IMR-90 (cell line): Measurements from ENCODE around the gene S100A8. TPM values are rescaled to one million over a fixed set of nuclear protein-coding genes. Genes with fewer than 3 reads are reported as not detected.

ENCODE experiments used
- ATAC-seq: fragments of 200-7000 bp; cut with Tn5 transposase; 2 replicates; pipeline ENCODE4 v1.9.1; 2020; ENCODE audit warnings: low read depth, mild to moderate bottlenecking, moderate library complexity
- BruUV-seq: library from RNA; stranded (reverse); fragments of 400-500 nt; replicated peaks from 2 replicates; lab custom pipeline; 2021; lab: Mats Ljungman, UMichigan
- CTCF ChIA-PET: fragments of 300-600 bp; formaldehyde crosslinking; extraction: SDS; loops from one replicate; lab custom pipeline; 2021; ENCODE audit warnings: antibody characterized with exemption; lab: Yijun Ruan, JAX
- POLR2A ChIA-PET: fragments of 300-600 bp; sonication (Branson Sonifier 250); formaldehyde crosslinking; loops from one replicate; lab custom pipeline; 2022; ENCODE audit warnings: antibody characterized with exemption; ENCODE audit not compliant: unreplicated experiment; lab: Charles Lee
- DNase-seq: peaks from one replicate; pipeline ENCODE4 v3.0.0; 2013
- H2AFZ ChIP-seq: replicated peaks from 2 replicates; pipeline ENCODE3; 2013; ENCODE audit warnings: low read length, mild to moderate bottlenecking; ENCODE audit not compliant: poor library complexity
- H2AK5ac ChIP-seq: 2 replicates; pipeline ENCODE4 v1.6.1; 2013; ENCODE audit warnings: low read depth, low read length, inconsistent platforms
- H2AK9ac ChIP-seq: replicated peaks from 2 replicates; pipeline ENCODE3; 2013; ENCODE audit warnings: mild to moderate bottlenecking, low read depth, low read length, moderate library complexity; ENCODE audit not compliant: poor library complexity
- H2BK120ac ChIP-seq: 2 replicates; pipeline ENCODE4 v1.6.1; 2013; ENCODE audit warnings: low read depth, low read length, inconsistent platforms
- H2BK15ac ChIP-seq: 3 replicates; pipeline ENCODE4 v1.6.1; 2013; ENCODE audit warnings: low read depth, low read length, inconsistent platforms
- H2BK20ac ChIP-seq: 2 replicates; pipeline ENCODE4 v1.6.1; 2013; ENCODE audit warnings: low read depth, mild to moderate bottlenecking, inconsistent platforms, low read length, moderate library complexity
- H2BK5ac ChIP-seq: 2 replicates; pipeline ENCODE4 v1.6.1; 2013; ENCODE audit warnings: mild to moderate bottlenecking, low read depth, low read length, inconsistent platforms; ENCODE audit not compliant: poor library complexity, severe bottlenecking
- H3K14ac ChIP-seq: replicated peaks from 2 replicates; pipeline ENCODE4 v1.6.1; 2013; ENCODE audit warnings: low read depth, low read length, inconsistent platforms
- H3K18ac ChIP-seq: 2 replicates; pipeline ENCODE4 v1.6.1; 2013; ENCODE audit warnings: low read depth, low read length, control low read depth
- H3K23ac ChIP-seq: 2 replicates; pipeline ENCODE4 v1.6.1; 2013; ENCODE audit warnings: low read depth, low read length, inconsistent platforms
- H3K27ac ChIP-seq: 2 replicates; pipeline ENCODE4 v1.5.1; 2013; ENCODE audit warnings: mild to moderate bottlenecking, control low read depth, low read length; ENCODE audit not compliant: insufficient read depth
- H3K27me3 ChIP-seq: 2 replicates; pipeline ENCODE4 v1.6.1; 2013; ENCODE audit warnings: low read length; ENCODE audit not compliant: control insufficient read depth, insufficient read depth
- H3K36me3 ChIP-seq: 2 replicates; pipeline ENCODE4 v1.6.1; 2013; ENCODE audit warnings: low read length, mixed read lengths; ENCODE audit not compliant: control insufficient read depth, insufficient read depth
- H3K4ac ChIP-seq: 2 replicates; pipeline ENCODE4 v1.6.1; 2013; ENCODE audit warnings: low read depth, low read length, inconsistent platforms
- H3K4me1 ChIP-seq: 2 replicates; pipeline ENCODE4 v1.6.1; 2013; ENCODE audit warnings: low read length, mixed read lengths; ENCODE audit not compliant: control insufficient read depth, insufficient read depth
- H3K4me2 ChIP-seq: 2 replicates; pipeline ENCODE4 v1.6.1; 2013; ENCODE audit warnings: low read depth, mild to moderate bottlenecking, control low read depth, low read length, moderate library complexity
- H3K4me3 ChIP-seq: 2 replicates; pipeline ENCODE4 v1.5.1; 2013; ENCODE audit warnings: low read depth, mild to moderate bottlenecking, control low read depth, low read length, moderate library complexity; ENCODE audit not compliant: insufficient read depth
- H3K56ac ChIP-seq: 2 replicates; pipeline ENCODE4 v1.6.1; 2013; ENCODE audit warnings: low read length, inconsistent platforms; ENCODE audit not compliant: insufficient read depth; ENCODE audit errors: extremely low read depth
- H3K79me1 ChIP-seq, 2 experiments: 2 replicates each; pipeline ENCODE4 v1.6.1; 2013; ENCODE audit warnings: low read length in 2 of 2, inconsistent platforms in 1 of 2, low read depth in 1 of 2
- H3K9ac ChIP-seq: 2 replicates; pipeline ENCODE4 v1.6.1; 2013; ENCODE audit warnings: low read depth, low read length, control low read depth
- H3K9me1 ChIP-seq: 2 replicates; pipeline ENCODE4 v1.6.1; 2013; ENCODE audit warnings: low read length, inconsistent platforms; ENCODE audit not compliant: insufficient read depth
- H3K9me3 ChIP-seq: 2 replicates; pipeline ENCODE4 v1.6.1; 2013; ENCODE audit warnings: low read length; ENCODE audit not compliant: control insufficient read depth, insufficient read depth
- H4K20me1 ChIP-seq: 2 replicates; pipeline ENCODE4 v1.6.1; 2013; ENCODE audit warnings: low read length, inconsistent platforms; ENCODE audit not compliant: insufficient read depth
- H4K5ac ChIP-seq: 2 replicates; pipeline ENCODE4 v1.6.1; 2013; ENCODE audit warnings: mild to moderate bottlenecking, low read depth, low read length, control low read depth
- H4K8ac ChIP-seq, 2 experiments: 2 replicates each; pipeline ENCODE4 v1.6.1; 2013; ENCODE audit warnings: low read depth in 2 of 2, low read length in 2 of 2, control low read depth in 1 of 2, inconsistent platforms in 1 of 2
- H4K91ac ChIP-seq: 2 replicates; pipeline ENCODE4 v1.6.1; 2013; ENCODE audit warnings: low read depth, low read length, inconsistent platforms; ENCODE audit not compliant: insufficient read depth
- BHLHE40 ChIP-seq: fragments of 150-350 bp; IDR thresholded peaks from 2 replicates; pipeline ENCODE4 v1.6.1; 2016; ENCODE audit warnings: mild to moderate bottlenecking, low read depth, low read length
- CEBPB ChIP-seq: IDR thresholded peaks from 2 replicates; pipeline ENCODE4 v1.6.1; 2012; ENCODE audit warnings: low read depth, low read length, improper control_type of control experiment
- CHD1 ChIP-seq: IDR thresholded peaks from 2 replicates; pipeline ENCODE4 v1.6.1; 2012; ENCODE audit warnings: low read depth, low read length, improper control_type of control experiment
- FOS ChIP-seq: fragments of 150-350 bp; IDR thresholded peaks from 2 replicates; pipeline ENCODE4 v1.6.1; 2016; ENCODE audit warnings: low read depth, low read length
- MAFK ChIP-seq: IDR thresholded peaks from 2 replicates; pipeline ENCODE4 v1.6.1; 2012; ENCODE audit warnings: low read depth, low read length, improper control_type of control experiment
- MAZ ChIP-seq: IDR thresholded peaks from 2 replicates; pipeline ENCODE4 v1.6.1; 2012; ENCODE audit warnings: low read depth, mild to moderate bottlenecking, low read length, improper control_type of control experiment, moderate library complexity, borderline replicate concordance
- MXI1 ChIP-seq: IDR thresholded peaks from 2 replicates; pipeline ENCODE4 v1.6.1; 2012; ENCODE audit warnings: low read depth, mild to moderate bottlenecking, low read length, moderate library complexity, borderline replicate concordance
- NFE2L2 ChIP-seq: fragments of 150-350 bp; IDR thresholded peaks from 2 replicates; pipeline ENCODE4 v1.6.1; 2016; ENCODE audit warnings: low read depth, mild to moderate bottlenecking, low read length
- POLR2A ChIP-seq: IDR thresholded peaks from 2 replicates; pipeline ENCODE4 v1.6.1; 2012; ENCODE audit warnings: mild to moderate bottlenecking, low read depth, low read length
- RAD21 ChIP-seq: IDR thresholded peaks from 2 replicates; pipeline ENCODE4 v1.6.1; 2012; ENCODE audit warnings: low read length, improper control_type of control experiment
- RCOR1 ChIP-seq: IDR thresholded peaks from 2 replicates; pipeline ENCODE4 v1.6.1; 2012; ENCODE audit warnings: mild to moderate bottlenecking, low read length, improper control_type of control experiment; ENCODE audit not compliant: insufficient replicate concordance
- RFX5 ChIP-seq: IDR thresholded peaks from 2 replicates; pipeline ENCODE4 v1.8.0; 2012; ENCODE audit warnings: low read depth, mild to moderate bottlenecking, low read length, moderate library complexity
- SMC3 ChIP-seq: fragments of 150-350 bp; IDR thresholded peaks from 2 replicates; pipeline ENCODE4 v1.6.1; 2016; ENCODE audit warnings: low read depth, mild to moderate bottlenecking, antibody characterized with exemption, low read length, moderate library complexity
- USF2 ChIP-seq: fragments of 150-350 bp; IDR thresholded peaks from 2 replicates; pipeline ENCODE4 v1.6.1; 2017; ENCODE audit warnings: mild to moderate bottlenecking, antibody characterized with exemption, low read length, low read depth
- WGBS, 2 experiments: methylation state at CpG; one replicate each; pipeline versions ENCODE4 v1.1.5 to v1.1.7; 2013; ENCODE audit warnings: missing lambda C conversion rate in 2 of 2; ENCODE audit not compliant: insufficient read length in 1 of 2; ENCODE audit errors: extremely low coverage in 2 of 2; 5-methylcytosine and 5-hydroxymethylcytosine counted together
- dilution Hi-C: fragments of 300-500 bp; cut with HindIII; formaldehyde crosslinking; loops from one replicate; pipeline ENCODE4 v1.14.3; 2018; ENCODE audit warnings: low sequenced_read_pairs; ENCODE audit not compliant: unreplicated experiment
- in situ Hi-C: fragments of 300-500 bp; cut with MboI; formaldehyde crosslinking; loops from 3 replicates; pipeline ENCODE4 v1.14.3; 2019; ENCODE audit warnings: low sequenced_read_pairs, inconsistent platforms, mixed read lengths
- intact Hi-C: fragments of 100-400 bp; cut with micrococcal nuclease; formaldehyde crosslinking; loops from 2 replicates; pipeline ENCODE4 v1.10.0; 2022
- polyA plus RNA-seq, 3 experiments: library from polyadenylated mRNA; depleted of rRNA; stranded (reverse); fragments of >200 nt; gene quantifications; 2 replicates each; pipeline ENCODE4 v1.2.3, GENCODE V29; 2012; ENCODE audit warnings: low replicate concordance in 1 of 3
- total RNA-seq: library from RNA; depleted of rRNA; stranded (reverse); fragments of >200 nt; gene quantifications from 2 replicates; pipeline ENCODE4 v1.2.3, GENCODE V29; 2012
- TF ChIP-seq, protein P1 (sequence below): fragments of 150-350 bp; IDR thresholded peaks from 2 replicates; pipeline ENCODE4 v1.6.1; 2016; ENCODE audit warnings: low read depth, mild to moderate bottlenecking, low read length, moderate library complexity, borderline replicate concordance
- TF ChIP-seq, protein P2 (sequence below): conservative IDR thresholded peaks from 2 replicates; pipeline ENCODE4 v1.5.1; 2012; ENCODE audit warnings: mild to moderate bottlenecking, low read depth, low read length, improper control_type of control experiment

Gene S100A8
- total and polyA plus RNA-seq, 2 of the 4 experiments (the other 2 are of a cell fraction), result not detected

GRCh38 chr1:153350321-153350957 is 40.4 kb downstream of the S100A8 start:
- no peak overlapping the region for H3K4ac ChIP-seq
- H3K27ac ChIP-seq, result no peak overlapping the region
- no peaks in the 10 kb centered on the region for H3K79me1 ChIP-seq
- H3K56ac ChIP-seq, result no peak overlapping the region; the same call in 1 of the 2 replicates
- H3K9ac ChIP-seq, result no peak overlapping the region
- H3K18ac ChIP-seq, result no peak overlapping the region
- ATAC-seq (no peak), DNase-seq (no peak)
- no peak overlapping the region for H4K91ac ChIP-seq
- H3K4me2 ChIP-seq, result no peak overlapping the region
- no peak overlapping the region for H3K4me3 ChIP-seq
- no peaks in the 10 kb centered on the region for H3K36me3 ChIP-seq
- in situ Hi-C loops (no loop called here), intact Hi-C loops (no loop called here), dilution Hi-C loops (no loop called here)
- H4K8ac ChIP-seq, result no peak overlapping the region
- H3K23ac ChIP-seq, result no peak overlapping the region
- H2BK5ac ChIP-seq, result no peak overlapping the region
- H3K9me1 ChIP-seq, result no peaks in the 10 kb centered on the region
- TF ChIP-seq, protein P1, sequence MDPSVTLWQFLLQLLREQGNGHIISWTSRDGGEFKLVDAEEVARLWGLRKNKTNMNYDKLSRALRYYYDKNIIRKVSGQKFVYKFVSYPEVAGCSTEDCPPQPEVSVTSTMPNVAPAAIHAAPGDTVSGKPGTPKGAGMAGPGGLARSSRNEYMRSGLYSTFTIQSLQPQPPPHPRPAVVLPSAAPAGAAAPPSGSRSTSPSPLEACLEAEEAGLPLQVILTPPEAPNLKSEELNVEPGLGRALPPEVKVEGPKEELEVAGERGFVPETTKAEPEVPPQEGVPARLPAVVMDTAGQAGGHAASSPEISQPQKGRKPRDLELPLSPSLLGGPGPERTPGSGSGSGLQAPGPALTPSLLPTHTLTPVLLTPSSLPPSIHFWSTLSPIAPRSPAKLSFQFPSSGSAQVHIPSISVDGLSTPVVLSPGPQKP, result no peak
- TF ChIP-seq BHLHE40, result no peak
- no peak for TF ChIP-seq NFE2L2
- no peak for TF ChIP-seq SMC3
- no peak for TF ChIP-seq FOS
- TF ChIP-seq RCOR1, result no peak
- no peak for TF ChIP-seq POLR2A
- TF ChIP-seq CEBPB, result no peak
- no peak for TF ChIP-seq RFX5
- TF ChIP-seq MAZ, result no peak
- no peak for TF ChIP-seq USF2
- no peak for TF ChIP-seq RAD21
- no peak for TF ChIP-seq CHD1
- TF ChIP-seq MAFK, result no peak
- no peak for TF ChIP-seq MXI1
- TF ChIP-seq, protein P2, sequence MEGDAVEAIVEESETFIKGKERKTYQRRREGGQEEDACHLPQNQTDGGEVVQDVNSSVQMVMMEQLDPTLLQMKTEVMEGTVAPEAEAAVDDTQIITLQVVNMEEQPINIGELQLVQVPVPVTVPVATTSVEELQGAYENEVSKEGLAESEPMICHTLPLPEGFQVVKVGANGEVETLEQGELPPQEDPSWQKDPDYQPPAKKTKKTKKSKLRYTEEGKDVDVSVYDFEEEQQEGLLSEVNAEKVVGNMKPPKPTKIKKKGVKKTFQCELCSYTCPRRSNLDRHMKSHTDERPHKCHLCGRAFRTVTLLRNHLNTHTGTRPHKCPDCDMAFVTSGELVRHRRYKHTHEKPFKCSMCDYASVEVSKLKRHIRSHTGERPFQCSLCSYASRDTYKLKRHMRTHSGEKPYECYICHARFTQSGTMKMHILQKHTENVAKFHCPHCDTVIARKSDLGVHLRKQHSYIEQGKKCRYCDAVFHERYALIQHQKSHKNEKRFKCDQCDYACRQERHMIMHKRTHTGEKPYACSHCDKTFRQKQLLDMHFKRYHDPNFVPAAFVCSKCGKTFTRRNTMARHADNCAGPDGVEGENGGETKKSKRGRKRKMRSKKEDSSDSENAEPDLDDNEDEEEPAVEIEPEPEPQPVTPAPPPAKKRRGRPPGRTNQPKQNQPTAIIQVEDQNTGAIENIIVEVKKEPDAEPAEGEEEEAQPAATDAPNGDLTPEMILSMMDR, result no peak
- ChIA-PET POLR2A (no interaction called here), CTCF (interaction anchor here (2.6 kb wide), 1 partner anchor 145 kb away, joined by 17 read pairs; no protein-coding TSS in a partner anchor)
- H2AFZ ChIP-seq, result no peak overlapping the region
- no peak overlapping the region for H4K5ac ChIP-seq
- no peaks in the 10 kb centered on the region for H3K9me3 ChIP-seq
- H2BK20ac ChIP-seq, result no peak overlapping the region
- no peak overlapping the region for H2BK15ac ChIP-seq
- H3K27me3 ChIP-seq, result no peaks in the 10 kb centered on the region; the same call in 1 of the 2 replicates
- no TSS peak for BruUV-seq
- no CpG with 5 or more reads among the region's 1 CpG for WGBS, 2 experiments
- no peak overlapping the region for H2AK5ac ChIP-seq
- H4K20me1 ChIP-seq, result no peaks in the 10 kb centered on the region
- H3K4me1 ChIP-seq, result no peaks in the 10 kb centered on the region
- H2BK120ac ChIP-seq, result no peak overlapping the region
- H3K14ac ChIP-seq, result no peak overlapping the region
- no peak overlapping the region for H2AK9ac ChIP-seq
